Femur (tissue), 1 donor: ENCODE results near the gene HCFC1R1.
"Not testable (repeated sequence)": the region's sequence is repeated elsewhere in the genome, so short reads cannot be mapped to it uniquely, and the experiment has no call there.

Experiments used
- DNase-seq: peaks from one replicate; pipeline ENCODE4 v3.0.0-alpha.2; 2017

The HCFC1R1 gene

DNA sequence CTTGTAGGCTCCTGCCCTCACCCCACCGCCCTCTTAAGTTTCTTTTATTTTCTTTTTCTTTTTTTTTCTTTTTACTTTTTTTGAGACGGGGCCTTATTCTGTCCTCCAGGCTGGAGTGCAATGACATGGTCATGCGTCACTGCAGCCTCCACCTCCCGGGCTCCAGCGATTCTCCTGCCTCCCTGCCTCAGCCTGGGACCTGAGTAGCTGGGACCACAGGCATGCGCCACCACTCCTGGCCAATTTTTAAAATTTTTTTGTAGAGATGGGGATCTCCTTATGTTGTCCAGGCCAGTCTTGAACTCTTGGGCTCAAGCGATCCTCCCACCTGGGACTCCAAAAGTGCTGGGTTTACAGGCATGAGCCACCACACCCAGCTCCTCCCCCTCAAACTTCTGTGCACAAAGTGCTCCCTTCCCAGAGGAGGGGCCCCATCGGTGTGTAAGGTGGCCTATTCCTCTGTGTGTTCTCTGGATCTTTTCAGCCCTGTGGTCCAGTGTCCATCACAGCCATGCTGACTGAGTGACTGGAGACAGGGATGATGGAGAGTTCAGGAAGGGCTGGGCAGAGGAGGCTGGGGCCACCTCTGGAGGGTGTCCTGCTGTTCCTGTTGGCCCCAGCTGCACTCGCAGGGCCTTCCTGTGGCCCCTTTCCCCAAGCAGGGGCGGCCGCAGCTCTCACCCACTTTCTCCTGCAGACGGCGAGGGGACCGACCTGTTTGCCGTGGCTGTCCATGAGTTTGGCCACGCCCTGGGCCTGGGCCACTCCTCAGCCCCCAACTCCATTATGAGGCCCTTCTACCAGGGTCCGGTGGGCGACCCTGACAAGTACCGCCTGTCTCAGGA is 32.8 kb upstream of the HCFC1R1 start:
- no peak for DNase-seq

DNA sequence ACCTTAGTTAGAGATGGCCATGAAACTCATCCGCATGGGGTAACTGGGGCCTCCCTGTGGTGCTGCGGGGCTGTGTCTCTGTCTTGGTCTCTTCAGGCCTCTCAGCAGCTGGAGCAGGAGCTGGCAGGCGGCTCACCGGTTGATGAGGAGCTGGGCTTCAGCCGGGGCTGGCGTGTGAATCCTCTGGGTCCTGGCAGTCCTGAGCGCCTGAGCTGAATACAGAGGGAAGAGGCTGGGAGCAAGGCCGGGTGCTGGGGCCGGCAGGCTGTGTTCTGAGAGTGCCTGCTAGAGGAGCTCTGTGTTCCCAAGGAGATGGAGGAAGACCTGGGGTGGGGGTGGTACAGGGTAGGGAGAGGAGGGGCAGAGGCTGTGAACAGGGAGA is 32.0 kb upstream of the HCFC1R1 start:
- not testable (repeated sequence) for DNase-seq

DNA sequence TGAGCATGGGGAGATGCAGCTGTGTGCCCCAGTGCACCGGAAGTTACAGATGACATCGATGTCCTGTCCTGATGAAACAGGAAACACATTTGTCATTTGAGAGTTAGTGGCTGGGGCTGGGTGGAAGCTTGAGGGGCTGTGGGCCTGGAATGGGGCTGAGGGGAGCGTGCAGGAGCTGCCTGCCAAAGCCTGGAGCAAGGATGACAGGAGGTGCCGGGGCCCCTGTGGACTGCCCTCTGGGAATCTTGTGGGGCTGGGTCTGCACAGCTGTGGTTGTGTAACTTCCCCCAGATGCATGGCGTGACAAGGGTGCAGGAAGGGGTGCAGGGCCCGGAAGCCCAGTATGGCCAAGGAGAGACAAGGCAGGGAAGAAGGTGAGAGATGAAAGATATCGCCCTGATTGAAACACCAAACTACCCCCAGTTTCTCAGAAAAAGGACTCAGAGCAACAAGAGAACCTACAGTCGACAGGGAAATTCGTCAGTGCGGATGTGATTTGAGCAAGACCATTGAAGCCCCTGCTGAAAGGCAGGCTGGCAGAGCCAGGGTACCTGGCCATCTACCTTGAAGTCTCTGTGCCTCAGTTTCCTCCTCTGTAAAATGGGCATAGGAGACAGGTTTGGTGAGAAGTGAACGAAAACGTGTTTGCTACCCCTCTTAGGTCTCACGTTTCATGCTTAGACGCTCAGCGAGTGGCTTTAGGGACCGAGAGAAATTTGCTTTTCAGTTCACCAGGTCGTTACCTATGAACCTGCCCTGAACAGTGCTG is 31.4 kb upstream of the HCFC1R1 start:
- DNase-seq: no peak

DNA sequence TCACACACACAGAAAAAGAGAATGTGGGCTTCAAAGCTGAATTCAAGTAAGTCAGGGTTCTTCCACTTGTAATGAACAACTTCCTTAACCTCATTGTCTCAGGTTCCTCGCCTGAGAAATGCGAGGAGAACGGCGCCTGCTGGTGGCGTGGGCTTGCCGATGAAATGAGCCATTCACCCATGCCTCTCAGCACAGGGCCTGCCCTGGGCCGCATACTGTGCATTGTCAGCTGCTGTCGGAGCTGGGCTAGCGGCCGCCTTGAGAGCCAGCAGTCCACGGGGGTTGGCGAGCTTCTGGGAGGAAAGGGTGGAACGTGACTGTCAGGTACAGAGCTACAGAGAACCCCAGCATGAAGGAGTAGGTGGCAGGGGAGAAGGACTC is 29.6 kb upstream of the HCFC1R1 start:
- not testable (repeated sequence) for DNase-seq

DNA sequence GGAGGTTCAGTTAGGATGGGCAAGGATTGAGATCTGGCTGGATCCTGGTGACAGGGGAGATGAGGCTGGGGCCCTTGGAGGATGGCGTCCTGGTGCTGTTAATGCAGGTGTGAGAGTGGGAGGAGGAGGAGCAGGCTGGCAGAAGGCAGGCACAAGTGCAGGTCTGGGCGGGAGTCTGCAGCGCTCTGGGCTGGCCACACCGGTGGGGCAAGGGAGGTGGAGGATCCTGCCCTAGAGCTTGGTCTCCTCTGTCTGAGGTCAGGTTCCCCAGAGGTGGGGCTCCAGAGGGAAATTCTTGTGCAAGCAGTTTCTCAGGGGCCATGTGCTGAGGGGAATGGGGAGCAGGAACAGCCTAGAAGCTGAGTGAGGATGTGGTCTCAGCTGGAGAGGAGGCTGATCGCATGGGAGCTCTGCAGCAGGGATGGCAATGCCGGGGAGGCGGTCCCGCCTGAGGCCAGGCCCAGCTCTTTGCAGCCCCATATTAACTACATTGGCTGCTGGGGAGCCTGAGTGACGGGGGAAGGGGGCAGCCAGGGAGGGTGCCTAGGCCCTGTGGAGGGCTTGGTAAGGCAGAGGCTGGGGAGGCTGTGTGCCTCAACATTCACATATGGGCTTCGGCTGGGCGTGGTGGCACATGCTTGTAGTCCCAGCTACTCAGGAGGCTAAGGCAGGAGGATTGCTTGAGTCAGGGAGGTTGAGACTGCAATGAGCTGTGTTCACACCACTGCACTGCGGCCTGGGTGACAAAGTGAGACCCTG is 29.0 kb upstream of the HCFC1R1 start:
- DNase-seq: not testable (repeated sequence)

DNA sequence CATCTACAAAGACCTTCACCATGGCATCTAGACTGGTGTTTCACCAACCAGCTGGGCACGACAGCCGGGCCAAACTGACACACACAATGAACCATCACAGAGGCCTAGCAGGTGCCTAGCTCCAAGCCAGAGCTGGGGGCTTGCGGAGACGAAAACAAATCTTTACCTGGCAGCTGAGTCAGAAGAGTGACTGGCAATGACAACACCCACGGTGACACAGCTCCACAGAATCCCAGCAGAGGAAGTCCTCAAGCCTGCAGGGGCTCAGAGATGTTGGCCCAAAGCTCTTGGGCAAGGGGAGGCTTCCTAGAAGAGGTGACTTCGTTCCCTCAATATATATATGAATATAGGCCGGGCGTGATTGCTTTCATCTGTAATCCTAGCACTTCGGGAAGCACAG is 27.8 kb upstream of the HCFC1R1 start:
- no peak for DNase-seq

DNA sequence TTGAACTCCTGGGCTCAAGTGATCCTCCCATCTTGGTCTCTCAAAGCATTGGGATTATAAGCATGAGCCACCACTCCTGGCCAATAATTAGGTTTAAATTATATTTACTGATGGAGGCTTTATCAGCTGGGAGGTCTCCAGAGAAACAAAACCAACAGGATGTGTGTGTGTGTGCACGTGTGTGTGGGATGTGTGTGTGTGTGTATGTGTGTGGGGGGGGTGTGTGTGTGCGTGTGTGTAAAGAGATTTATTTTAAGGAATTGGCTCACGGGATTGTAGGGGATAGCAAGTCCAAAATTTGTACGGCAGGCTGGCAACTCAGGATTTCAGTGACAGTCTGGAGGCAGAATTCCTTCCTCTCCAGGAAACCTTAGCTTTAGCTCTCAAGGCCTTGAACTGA is 27.3 kb upstream of the HCFC1R1 start:
- DNase-seq: no peak

DNA sequence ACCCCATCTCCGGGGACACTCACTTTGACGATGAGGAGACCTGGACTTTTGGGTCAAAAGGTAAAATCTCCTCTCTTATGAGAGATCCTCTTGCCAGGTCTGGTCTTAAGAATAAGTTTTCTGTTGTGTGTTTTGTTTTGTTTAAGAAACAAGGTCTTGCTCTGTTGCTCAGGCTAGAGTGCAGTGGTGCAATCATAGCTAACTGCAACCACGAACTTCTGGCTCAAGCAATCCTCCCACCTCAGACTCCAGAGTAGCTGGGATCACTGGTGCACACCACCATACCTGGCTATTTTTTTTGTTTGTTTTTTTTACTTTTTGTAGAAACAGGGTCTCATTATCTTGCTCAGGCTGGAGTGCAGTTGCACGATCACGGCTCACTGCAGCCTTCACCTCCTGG is 26.7 kb upstream of the HCFC1R1 start:
- DNase-seq: no peak

DNA sequence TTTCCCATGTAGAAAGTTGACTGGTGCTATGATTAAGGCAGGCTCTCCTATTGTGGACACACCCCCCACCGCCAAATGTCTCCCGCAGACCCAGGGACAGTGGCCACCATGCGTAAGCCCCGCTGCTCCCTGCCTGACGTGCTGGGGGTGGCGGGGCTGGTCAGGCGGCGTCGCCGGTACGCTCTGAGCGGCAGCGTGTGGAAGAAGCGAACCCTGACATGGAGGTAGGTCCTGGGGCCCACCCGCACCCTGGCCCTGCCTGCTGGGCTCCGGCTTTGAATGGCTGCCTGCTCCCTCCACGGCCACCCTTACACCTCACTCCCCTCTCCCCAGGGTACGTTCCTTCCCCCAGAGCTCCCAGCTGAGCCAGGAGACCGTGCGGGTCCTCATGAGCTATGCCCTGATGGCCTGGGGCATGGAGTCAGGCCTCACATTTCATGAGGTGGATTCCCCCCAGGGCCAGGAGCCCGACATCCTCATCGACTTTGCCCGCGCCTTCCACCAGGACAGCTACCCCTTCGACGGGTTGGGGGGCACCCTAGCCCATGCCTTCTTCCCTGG is 26.3 kb upstream of the HCFC1R1 start:
- no peak for DNase-seq

DNA sequence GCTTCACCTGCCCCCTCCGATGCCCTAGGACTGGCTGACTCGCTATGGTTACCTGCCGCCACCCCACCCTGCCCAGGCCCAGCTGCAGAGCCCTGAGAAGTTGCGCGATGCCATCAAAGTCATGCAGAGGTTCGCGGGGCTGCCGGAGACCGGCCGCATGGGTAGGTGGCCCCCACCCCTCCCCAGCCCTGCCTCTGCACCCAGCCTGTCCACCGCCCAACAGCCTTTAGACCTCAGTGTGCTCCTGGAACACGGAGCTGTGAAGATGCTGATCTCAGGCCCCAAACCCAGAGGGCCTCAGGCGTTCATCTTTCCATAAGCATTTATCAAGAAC is 23.6 kb upstream of the HCFC1R1 start:
- no peak for DNase-seq

DNA sequence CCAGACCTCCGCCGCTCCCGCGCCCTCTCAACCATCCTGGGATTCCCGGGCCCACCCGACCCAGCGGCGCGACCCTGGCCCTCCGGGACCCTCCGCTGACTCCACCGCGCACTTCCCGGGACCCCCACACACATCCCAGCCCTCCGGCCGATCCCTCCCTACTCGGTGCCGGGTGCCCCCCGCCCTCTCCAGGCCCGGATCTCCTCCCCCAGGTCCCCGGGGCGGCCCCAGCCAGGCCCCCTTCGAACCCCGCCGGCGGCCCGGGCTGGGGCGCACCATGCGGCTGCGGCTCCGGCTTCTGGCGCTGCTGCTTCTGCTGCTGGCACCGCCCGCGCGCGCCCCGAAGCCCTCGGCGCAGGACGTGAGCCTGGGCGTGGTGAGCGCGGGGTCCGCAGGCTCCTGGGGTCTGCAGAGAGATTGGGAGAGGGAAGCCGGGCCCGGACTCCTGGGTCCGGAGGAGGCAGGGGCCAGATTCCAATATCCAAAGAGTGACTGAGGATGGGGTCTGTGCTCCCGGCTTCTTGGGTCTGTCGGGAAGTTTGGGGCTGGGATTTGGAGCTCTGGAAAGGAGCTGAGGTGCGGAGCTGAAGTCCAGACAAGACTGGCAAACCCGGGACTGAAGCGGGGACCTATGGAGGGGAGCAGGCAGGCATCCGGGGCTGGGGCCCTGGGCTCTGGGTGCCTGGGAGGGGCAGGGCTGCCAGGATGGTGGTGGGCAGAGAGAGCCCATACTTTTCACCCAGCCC is 23.1 kb upstream of the HCFC1R1 start:
- DNase-seq: no peak

DNA sequence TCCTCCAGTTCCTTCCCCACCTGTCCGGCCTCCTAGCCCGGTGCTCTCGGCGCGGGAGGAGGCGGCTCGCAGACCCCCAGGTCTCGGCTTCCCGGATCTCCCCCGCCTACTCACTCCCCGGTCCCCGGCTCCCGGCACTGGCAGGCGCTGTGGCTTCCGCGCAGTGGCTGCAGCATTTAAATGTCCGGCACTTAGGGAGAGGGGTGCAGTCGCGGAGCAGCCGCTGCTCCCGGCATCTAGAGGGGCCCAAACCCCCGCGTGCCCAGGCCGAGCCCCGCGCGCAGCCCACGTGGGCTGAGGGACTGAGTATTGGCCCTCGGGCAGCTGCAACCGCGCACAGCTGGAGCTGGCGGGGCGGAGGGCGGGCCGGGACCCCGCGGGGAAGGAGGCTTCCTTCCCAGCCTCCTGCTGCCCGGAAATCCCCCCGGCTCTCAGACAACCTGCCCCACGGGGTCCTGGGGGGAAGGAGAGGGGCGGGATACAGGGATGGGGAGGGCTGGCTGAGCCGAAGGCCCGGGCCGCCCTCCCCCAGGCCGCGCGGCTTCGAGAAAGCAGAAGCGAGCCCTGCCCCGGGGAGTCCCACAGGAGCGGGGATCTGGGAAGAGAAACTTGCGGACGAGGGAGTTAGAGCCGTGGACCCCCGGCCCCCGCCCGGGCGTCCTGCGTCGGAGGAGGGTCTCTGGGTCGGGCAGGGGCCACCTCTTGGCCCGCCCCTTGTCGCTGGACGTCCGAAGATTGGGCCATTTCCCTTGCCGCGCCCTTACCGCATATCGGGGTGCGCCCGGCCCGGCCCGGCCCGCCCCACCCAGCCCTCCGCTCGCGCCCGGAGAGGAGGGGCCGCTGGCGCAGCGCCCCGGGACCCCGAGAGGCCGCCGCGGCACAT is 22.3 kb upstream of the HCFC1R1 start, which contains the start of gene MMP25:
Gene MMP25 (plus strand): TSS at position 804 of the 883 bp plus-strand sequence. CDS start 357 bp downstream, outside the sequence.
- no peak for DNase-seq

DNA sequence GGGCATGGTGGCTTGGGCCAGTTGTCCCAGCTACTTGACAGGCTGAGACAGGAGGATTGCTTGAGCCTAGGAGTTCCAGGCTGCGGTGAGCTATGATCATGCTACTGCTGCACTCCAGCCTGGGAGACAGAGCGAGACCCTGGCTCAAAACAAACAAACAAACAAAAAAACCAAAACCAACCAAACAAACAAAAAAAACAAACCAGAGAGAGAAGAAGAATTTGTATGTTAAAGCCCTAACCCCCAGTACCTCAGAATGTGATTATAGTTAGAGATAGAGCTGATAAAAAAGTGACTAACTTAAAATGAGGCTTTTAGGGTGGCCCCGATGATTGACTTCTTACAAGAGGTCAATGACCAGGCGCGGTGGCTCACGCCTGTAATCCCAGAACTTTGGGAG is 21.0 kb upstream of the HCFC1R1 start:
- no peak for DNase-seq

DNA sequence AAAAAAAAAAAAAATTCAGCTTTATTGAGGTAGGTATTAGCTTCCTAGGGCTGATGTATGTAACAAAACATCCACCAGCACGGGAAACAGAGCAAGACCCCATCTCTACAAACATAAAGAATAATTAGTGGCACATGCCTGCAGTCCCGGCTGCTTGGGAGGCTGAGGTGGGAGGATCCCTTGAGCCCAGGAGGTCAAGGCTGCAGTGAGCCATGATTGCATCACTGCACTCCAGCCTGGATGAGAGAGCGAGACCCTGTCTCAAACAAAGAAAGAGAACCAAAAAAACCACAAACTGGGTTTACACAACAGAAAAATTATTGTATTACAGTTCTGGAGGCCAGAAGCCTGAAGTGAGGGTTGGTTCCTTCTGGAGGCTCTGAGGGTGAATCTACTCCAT is 18.6 kb upstream of the HCFC1R1 start:
- DNase-seq: no peak

DNA sequence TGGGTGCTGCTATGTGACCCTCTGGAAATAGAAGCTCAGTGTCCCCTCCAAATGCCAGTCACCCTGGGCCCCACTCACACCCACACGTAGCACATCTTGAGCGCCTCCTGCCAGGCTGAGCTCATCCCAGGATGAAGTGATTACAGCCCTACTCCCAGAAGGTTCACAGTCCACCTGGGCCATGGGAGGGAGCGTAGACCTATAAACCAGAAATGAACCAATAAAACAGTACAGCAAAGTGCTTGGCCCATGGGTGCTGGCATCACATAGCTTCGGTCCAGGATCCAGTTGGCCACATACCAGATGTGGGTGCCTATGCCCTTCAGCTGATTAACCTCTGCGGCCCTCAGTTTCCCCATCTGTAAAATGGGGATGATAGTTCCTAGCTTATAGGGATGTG is 15.2 kb upstream of the HCFC1R1 start:
- DNase-seq: no peak

DNA sequence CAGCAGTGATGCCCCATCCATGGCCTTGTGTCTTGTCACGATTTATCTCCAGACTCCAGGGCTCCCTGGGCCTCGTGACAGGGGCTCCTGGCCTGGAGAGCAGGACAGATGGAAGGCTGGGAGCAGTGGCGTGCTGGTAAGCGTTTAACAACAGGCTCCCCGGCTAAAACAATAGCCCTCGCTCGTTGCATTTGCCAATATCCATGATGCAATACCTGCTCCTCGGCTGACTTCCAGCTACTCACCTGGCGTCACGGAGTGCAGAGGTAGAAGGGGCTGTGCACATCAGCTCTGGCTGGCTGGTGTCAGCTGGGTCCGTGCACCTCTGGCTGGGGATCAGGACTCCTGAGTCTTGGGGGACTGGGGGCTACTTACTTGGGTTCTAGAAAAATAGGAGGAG is 14.5 kb upstream of the HCFC1R1 start:
- no peak for DNase-seq

DNA sequence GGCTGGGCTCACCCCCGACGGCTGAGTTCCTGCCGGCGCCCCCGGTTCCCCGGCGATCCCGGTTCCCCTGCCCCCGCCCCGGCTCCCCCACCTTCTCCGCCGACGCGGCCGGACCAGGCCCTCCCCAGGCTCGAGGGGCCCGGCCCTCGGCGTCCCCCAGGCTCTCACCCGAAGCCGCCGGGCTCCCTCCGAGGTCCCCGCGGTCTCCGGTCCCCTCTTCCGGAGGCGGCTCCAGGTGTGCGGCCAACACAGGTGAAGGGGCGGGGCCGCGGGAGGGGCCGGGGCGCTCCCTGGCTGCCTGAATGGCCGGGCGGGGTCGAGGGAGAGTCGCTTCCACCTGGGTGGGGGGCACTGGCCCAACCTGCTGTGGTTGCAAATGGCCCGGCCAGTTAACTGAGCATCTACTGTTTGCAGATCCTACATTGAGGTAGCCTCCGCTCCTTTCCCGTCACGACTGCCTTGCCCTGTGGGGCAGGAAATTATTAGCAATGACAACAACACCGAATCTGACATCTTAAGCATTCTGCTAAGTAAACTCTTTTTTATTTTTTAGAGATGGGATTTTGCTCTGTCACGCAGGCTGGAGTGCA is 13.1 kb upstream of the HCFC1R1 start, which contains the start of gene BICDL2:
Gene BICDL2 (minus strand): TSS at position 219 of the 590 bp plus-strand sequence. CDS start 1,448 bp downstream, outside the sequence.
- DNase-seq: no peak

DNA sequence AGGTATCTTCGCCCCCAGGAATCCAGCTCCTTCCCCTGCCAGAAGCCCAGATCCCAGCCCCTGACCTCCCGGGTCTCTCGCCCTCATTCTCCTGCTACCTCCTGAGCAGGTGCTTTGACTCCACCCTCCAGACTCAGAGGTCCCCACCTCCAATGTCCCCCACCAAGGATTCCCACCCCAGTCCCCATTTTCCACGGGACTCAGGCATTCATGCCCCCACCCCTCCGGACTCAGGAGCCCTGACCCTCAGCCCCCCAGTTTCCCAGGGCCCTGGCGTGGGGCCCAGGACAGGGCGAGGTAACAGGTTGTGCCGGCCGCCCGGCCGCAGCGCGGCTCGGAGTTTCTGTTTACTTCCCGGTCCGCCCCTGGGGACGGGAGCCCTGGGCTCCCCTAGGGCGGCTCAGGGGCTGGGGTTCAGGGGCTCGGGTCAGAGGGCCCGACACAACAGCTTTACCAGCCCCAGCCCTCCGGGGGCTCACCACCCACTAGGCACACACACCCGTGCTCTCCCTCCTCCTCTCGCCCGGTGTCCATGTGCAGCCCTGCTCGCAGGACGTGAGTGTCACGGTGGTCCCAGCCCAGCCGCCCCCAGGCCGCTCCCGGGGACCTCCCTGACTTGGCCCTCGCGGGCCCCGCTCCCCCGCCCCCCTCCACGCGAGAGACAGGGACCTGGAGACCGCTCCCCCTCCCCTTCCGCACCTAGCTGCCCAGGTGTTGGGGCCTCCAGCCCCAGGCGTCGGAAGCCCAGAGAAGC is 12.4 kb upstream of the HCFC1R1 start:
- DNase-seq: no peak

DNA sequence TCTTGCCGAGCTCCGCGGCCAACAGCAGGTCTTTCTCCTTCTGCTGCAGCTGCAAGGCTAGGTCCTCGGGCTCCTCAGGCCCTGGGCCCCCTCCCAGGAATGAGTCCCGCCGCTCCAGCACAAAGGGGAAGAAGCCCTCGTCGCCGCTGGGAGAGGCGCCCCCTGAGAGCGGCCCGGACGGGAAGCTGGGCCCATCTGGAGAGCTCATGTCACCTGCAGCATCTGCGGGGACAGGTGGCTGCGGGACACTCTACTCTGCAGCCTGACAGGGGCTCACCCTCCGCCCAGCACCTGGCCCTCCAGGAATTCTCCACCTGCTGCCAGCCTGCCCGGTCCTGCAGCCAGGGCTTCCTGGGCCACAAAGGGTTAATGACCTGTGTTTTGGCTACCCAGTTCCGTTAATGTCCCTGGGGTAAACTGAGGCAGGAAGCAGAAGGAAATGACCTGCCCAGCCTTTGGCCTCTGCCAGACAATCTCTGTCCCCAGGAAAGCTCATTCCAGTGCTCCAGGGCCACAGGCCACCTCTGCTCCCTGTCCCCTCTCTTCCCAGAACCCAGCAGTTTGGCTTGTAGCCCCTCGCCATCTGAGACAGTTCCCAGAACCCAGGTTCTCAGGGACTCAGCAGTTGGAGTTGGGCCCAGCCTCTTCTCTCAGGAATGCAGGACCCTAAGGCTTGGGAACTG is 11.7 kb upstream of the HCFC1R1 start:
- no peak for DNase-seq

DNA sequence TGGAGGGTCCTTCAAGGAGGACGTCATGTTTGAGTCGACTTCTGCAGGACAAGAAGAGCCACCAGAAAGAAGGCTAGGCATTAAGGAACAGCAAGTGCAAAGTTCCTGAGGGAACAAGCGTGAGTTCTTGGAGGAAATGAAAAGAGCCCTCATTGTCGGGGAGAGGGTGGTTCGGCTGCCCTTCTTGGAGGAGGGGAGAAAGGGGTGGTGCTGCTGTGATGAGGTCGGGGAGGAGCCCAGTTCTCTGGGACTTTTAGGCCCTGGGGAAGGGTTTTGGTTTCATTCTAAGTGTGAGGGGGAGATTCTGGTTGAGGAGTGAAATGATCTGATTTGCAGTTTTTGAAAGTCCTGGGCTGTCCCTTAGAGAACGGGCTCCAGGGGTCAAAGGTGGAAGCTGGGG is 8.9 kb upstream of the HCFC1R1 start:
- no peak for DNase-seq
